K562 (cell line): ENCODE data around the gene SLC26A1. TPM values are rescaled to one million over a fixed set of nuclear protein-coding genes. Genes with fewer than 3 reads are reported as not detected.

ENCODE experiments used
- ARID1B ChIP-seq: fragments of 450-650 bp; IDR thresholded peaks from 2 replicates; pipeline ENCODE4 v1.6.1; 2016; ENCODE audit warnings: antibody characterized with exemption, mild to moderate bottlenecking, inconsistent platforms
- ATF7 ChIP-seq: fragments of 450-650 bp; IDR thresholded peaks from 2 replicates; pipeline ENCODE4 v1.7.1; 2014; ENCODE audit warnings: mild to moderate bottlenecking, moderate library complexity
- ELF2 ChIP-seq: fragments of 250-450 bp; sonication (Bioruptor Pico); IDR thresholded peaks from 2 replicates; pipeline ENCODE4 v1.5.0; 2021; ENCODE audit warnings: mild to moderate bottlenecking
- FOS ChIP-seq: IDR thresholded peaks from 3 replicates; pipeline ENCODE4 v1.6.1; 2011; ENCODE audit not compliant: insufficient read length; ENCODE audit errors: extremely low read depth
- FOXP1 ChIP-seq: sonication (generic); formaldehyde crosslinking; IDR thresholded peaks from 2 replicates; pipeline ENCODE4 v1.8.0; 2022; ENCODE audit warnings: mild to moderate bottlenecking, missing genetic modification reagents
- MEF2A ChIP-seq: IDR thresholded peaks from 2 replicates; pipeline ENCODE4 v1.6.1; 2011; ENCODE audit warnings: low read depth, mild to moderate bottlenecking, low read length, moderate library complexity; ENCODE audit not compliant: control insufficient read depth
- MTA3 ChIP-seq: fragments of 450-650 bp; formaldehyde crosslinking; IDR thresholded peaks from 2 replicates; pipeline ENCODE4 v1.6.1; 2017; ENCODE audit warnings: mild to moderate bottlenecking, borderline replicate concordance
- POLR2G ChIP-seq: fragments of 200-400 bp; formaldehyde crosslinking; IDR thresholded peaks from 2 replicates; pipeline ENCODE4 v1.6.1; 2017; ENCODE audit warnings: low read depth, mild to moderate bottlenecking, antibody characterized with exemption, low read length, moderate library complexity
- PREB ChIP-seq: sonication (generic); formaldehyde crosslinking; IDR thresholded peaks from 2 replicates; pipeline ENCODE4 v1.8.1; 2023; ENCODE audit warnings: mild to moderate bottlenecking, missing genetic modification reagents
- RCOR1 ChIP-seq, 2 experiments: IDR thresholded peaks; 2 replicates each; pipeline ENCODE4 v1.6.1; 2012; ENCODE audit warnings: low read depth in 2 of 2, low read length in 2 of 2, borderline replicate concordance in 1 of 2, improper control_type of control experiment in 1 of 2
- SAFB ChIP-seq: fragments of 200-400 bp; formaldehyde crosslinking; IDR thresholded peaks from 2 replicates; pipeline ENCODE4 v1.6.1; 2017; ENCODE audit warnings: low read depth, low read length, borderline replicate concordance
- SIRT6 ChIP-seq: IDR thresholded peaks from one replicate; pipeline ENCODE4 v1.6.1; 2012; ENCODE audit warnings: low read depth, mild to moderate bottlenecking, control low read depth, inconsistent platforms, low read length, moderate library complexity
- TEAD1 ChIP-seq, 2 experiments: fragments of 450-650 bp in 1 of 2; sonication (generic) in 1 of 2; formaldehyde crosslinking; IDR thresholded peaks; 2 replicates each; pipeline versions ENCODE4 v1.4.0 to v1.8.0; 2020 to 2022; ENCODE audit warnings: mild to moderate bottlenecking in 2 of 2, missing genetic modification reagents in 1 of 2
- XRCC3 ChIP-seq: fragments of 450-650 bp; IDR thresholded peaks from 2 replicates; pipeline ENCODE4 v1.6.1; 2017; ENCODE audit warnings: mild to moderate bottlenecking, moderate library complexity
- ZBTB33 ChIP-seq: sonication (generic); formaldehyde crosslinking; IDR thresholded peaks from 2 replicates; pipeline ENCODE4 v1.8.1; 2023; ENCODE audit warnings: mild to moderate bottlenecking, missing genetic modification reagents
- ZBTB7A ChIP-seq: IDR thresholded peaks from 2 replicates; pipeline ENCODE4 v1.6.1; 2011; ENCODE audit warnings: low read depth, mild to moderate bottlenecking, low read length, moderate library complexity, borderline replicate concordance; ENCODE audit not compliant: control insufficient read depth
- ZNF212 ChIP-seq: fragments of 450-650 bp; formaldehyde crosslinking; IDR thresholded peaks from 2 replicates; pipeline ENCODE4 v1.4.0; 2020; ENCODE audit warnings: mild to moderate bottlenecking
- ZNF347 ChIP-seq: fragments of 450-650 bp; formaldehyde crosslinking; IDR thresholded peaks from 2 replicates; pipeline ENCODE4 v1.4.0; 2020; ENCODE audit warnings: low read depth, mild to moderate bottlenecking, moderate library complexity
- ZNF444 ChIP-seq: fragments of 250-450 bp; sonication (Bioruptor Pico); IDR thresholded peaks from 2 replicates; pipeline ENCODE4 v1.4.0; 2020; ENCODE audit warnings: mild to moderate bottlenecking, moderate library complexity
- ZNF644 ChIP-seq: fragments of 200-800 bp; sonication (Bioruptor generic); IDR thresholded peaks from 2 replicates; pipeline ENCODE4 v1.6.1; 2016; ENCODE audit warnings: low read depth, missing genetic modification characterization, missing compliant biosample characterization
- polyA plus RNA-seq, 8 experiments: library from polyadenylated mRNA; depleted of rRNA in 4 of 8; stranded (reverse) in 5 of 8; unstranded in 3 of 8; fragments of >200 nt; fragmentation: Nextera tagmentation in 2 of 8; fragmentation: Illumina TruSeq in 1 of 8; extraction: Ambion mirVana in 2 of 8; extraction: Trizol in 1 of 8; gene quantifications; 2 replicates each; pipeline versions ENCODE4 v1.2.1 to v1.2.3, GENCODE V29; 2011 to 2014; ENCODE audit warnings: inconsistent platforms in 1 of 8, missing spikeins in 1 of 8
- total RNA-seq, 7 experiments: library from RNA; depleted of rRNA in 6 of 7; stranded (reverse); fragments of >200 nt in 6 of 7; fragmentation: Illumina TruSeq in 2 of 7; extraction: Trizol in 2 of 7; gene quantifications; 2 replicates each; pipeline versions ENCODE4 v1.2.1 to v1.2.3, GENCODE V29; 2011 to 2021; ENCODE audit warnings: low replicate concordance in 1 of 7
- TF ChIP-seq, protein P1 (sequence below): fragments of 250-450 bp; sonication (Bioruptor Pico); IDR thresholded peaks from 2 replicates; pipeline ENCODE4 v1.9.0; 2021; ENCODE audit warnings: mild to moderate bottlenecking, inconsistent platforms

The SLC26A1 gene
- total and polyA plus RNA-seq, 9 of the 15 experiments (the other 6 are each of a cell fraction or from before 2014, with no cell fraction given) = 0.11 to 4.2 (median 0.95) TPM

DNA sequence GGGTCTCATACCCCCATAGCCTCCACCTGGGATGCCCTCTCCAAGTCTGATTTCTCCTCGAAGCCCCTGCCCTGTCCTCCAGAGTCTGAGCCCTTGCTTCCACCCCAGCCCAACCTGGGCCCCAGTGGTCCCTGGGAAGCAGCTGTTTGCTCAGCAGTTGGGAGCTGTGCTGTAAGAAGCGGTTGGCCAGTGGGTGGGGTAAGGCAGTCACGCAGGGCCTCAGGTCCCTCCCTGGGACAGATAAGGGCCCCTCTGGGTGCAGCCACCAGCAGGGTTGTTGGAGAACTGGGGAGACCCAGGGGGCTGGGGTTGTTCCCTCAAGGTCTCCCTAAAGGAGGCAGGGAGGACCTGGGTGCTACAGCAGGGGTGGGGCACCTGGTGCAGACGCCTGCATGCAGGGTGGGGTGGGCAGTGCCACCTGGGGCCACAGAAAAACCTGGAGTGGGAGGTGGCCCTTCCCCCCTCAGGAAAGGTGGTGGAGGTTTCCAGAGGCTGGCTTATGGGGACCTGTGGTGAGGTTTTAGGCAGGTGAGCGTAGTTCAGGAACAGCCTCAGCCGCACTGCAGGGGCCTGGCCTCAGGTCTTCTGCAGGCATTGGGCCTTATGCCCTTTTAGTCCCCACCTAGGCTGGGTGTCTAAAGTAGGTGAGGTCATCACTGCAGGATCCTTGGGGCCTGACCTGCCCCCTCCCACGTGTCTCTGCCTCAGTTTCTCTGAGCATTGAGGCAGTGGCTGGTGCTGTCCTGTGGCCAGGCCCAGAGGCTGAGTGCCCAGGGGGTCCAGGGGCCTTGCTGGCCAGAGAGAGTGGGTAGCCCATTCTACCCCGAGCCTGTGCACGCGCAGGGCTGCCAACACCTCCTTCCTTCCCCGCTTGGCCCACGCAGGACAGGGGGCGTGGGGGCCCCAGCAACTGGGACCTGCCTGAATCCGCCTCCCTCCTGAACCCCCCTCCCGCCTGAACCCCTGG, 3.1 kb upstream of the SLC26A1 start (continued):
- TF ChIP-seq ZNF347 (CRISPR knock-in tag) = no peak
- peak; percentile 62 for TF ChIP-seq POLR2G
- TF ChIP-seq MTA3 = peak; percentile 59; the same call in 1 of the 2 replicates
- TF ChIP-seq TEAD1 (CRISPR knock-in tag; IDR thresholded peaks at IDR 0.05) = no peak
- TF ChIP-seq FOS = no peak
- TF ChIP-seq ZNF212 (CRISPR knock-in tag) = no peak
- TF ChIP-seq ELF2 (CRISPR knock-in tag) = 0 out of 2 replicates have a peak, but pooled peaks have one; percentile 65
- no peak for TF ChIP-seq SIRT6
- TF ChIP-seq XRCC3 = no peak
- peak; percentile 96 for TF ChIP-seq ZBTB7A
- 0 out of 2 replicates have a peak, but pooled peaks have one; percentile 48 for TF ChIP-seq PREB
- TF ChIP-seq FOXP1 (CRISPR knock-in tag) = peak; percentile 54; the same call in 1 of the 2 replicates
- TF ChIP-seq RCOR1 (IDR thresholded peaks at IDR 0.05; ENCODE audit: borderline replicate concordance in 1 of 2, low read depth in 2 of 2, low read length in 2 of 2) = peak in 1 of 2 experiments; percentile 64; a peak in 1 of 4 replicates
- peak; percentile 94 for TF ChIP-seq ATF7
- peak; percentile 64 for TF ChIP-seq ARID1B
- TF ChIP-seq MEF2A = no peak
- no peak for TF ChIP-seq ZBTB33 (CRISPR knock-in tag)
- no peak for TF ChIP-seq ZNF644 (tag)
- no peak for TF ChIP-seq ZNF444 (CRISPR knock-in tag)
- TF ChIP-seq, protein P1, sequence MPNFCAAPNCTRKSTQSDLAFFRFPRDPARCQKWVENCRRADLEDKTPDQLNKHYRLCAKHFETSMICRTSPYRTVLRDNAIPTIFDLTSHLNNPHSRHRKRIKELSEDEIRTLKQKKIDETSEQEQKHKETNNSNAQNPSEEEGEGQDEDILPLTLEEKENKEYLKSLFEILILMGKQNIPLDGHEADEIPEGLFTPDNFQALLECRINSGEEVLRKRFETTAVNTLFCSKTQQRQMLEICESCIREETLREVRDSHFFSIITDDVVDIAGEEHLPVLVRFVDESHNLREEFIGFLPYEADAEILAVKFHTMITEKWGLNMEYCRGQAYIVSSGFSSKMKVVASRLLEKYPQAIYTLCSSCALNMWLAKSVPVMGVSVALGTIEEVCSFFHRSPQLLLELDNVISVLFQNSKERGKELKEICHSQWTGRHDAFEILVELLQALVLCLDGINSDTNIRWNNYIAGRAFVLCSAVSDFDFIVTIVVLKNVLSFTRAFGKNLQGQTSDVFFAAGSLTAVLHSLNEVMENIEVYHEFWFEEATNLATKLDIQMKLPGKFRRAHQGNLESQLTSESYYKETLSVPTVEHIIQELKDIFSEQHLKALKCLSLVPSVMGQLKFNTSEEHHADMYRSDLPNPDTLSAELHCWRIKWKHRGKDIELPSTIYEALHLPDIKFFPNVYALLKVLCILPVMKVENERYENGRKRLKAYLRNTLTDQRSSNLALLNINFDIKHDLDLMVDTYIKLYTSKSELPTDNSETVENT (CRISPR knock-in tag) = no peak; the same call in 1 of the 2 replicates
- peak; percentile 67; the same call in 1 of the 2 replicates for TF ChIP-seq SAFB
